Erythroblast (primary cell): ENCODE results near the gene FAM180A.

Source experiments
- GATA1 ChIP-seq: IDR thresholded peaks from 2 replicates; pipeline ENCODE4 v1.6.1; 2011; ENCODE audit warnings: low read depth, mild to moderate bottlenecking, control low read depth, low read length, moderate library complexity
- POLR2A ChIP-seq: IDR thresholded peaks from 2 replicates; pipeline ENCODE4 v1.6.1; 2011; ENCODE audit warnings: mild to moderate bottlenecking, low read length

DNA sequence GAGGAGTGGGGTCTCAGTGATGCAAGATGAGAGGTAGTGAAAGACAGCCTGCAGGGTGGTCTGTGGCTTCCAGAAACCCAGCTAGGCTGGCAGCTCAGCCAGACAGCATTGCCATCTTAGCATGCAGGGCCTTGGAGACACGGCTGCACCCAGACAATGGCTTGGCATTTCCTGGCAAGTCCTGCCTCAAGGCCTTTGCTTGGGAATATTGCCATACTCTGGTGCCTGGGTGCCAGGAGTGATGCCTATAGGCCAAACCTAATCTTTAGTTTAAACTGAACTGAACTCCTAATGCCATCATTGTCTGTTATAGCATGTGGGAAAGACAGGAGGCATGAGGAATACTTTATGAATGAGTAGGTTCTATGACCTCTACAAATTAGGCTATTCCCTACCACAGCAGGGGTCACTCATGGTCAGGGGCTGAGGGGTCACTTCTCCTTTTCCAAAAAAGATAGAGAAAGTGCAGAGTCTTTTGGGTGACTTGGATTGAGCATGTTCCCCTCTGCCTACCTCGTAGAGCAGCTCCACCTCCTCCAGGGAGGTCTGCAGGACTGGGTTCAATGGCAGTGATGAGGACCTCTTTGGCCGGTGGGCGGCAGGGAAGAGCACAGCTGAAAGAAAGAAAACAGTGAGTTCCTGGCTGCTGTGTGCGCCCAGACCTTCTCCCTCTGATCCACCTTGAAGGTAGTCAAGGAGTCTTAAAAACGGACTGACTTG, 11.9 kb downstream of the FAM180A start:
- TF ChIP-seq POLR2A: no peak
- no peak for TF ChIP-seq GATA1
